HG03571 (cell line): ENCODE measurements around the gene PLVAP.

Source experiments
- ATAC-seq: cut with Tn5 transposase; IDR thresholded peaks from one replicate; pipeline ENCODE4 v1.9.1; 2021; ENCODE audit not compliant: unreplicated experiment

PLVAP gene

DNA sequence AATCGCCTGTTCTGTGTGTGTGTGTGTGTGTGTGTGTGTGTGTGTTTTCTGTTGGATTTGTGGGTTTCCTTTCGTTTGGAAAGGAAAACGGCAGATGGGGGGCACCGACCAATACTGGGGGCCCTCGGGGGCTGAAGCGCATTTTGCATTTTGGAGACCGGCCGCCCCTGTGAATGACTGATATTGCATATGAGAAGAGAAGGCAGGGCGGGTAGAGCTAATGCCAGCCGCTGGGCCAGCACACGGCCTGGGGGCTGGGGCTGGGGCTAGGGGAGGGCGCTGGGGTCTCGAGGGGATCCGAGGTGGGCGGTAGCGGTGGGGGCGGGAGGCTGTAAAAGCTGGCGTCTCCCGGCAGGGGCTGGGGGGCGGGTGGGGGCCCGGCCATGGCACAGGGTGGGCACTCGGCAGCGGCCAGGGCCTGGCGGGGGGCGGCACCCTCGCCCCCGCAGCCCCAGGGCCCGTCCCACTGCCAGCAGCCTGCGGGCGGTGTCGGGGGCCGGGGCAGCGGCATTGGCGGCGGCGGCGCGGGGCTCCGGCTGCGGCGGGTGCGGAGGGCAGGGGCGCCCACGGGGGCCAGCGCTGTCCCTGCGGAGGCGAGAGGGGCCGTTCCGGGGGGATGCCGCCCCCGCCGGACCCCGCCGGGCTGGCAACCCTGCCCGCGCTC, 53.7 kb downstream of the PLVAP start:
- no peak for ATAC-seq

DNA sequence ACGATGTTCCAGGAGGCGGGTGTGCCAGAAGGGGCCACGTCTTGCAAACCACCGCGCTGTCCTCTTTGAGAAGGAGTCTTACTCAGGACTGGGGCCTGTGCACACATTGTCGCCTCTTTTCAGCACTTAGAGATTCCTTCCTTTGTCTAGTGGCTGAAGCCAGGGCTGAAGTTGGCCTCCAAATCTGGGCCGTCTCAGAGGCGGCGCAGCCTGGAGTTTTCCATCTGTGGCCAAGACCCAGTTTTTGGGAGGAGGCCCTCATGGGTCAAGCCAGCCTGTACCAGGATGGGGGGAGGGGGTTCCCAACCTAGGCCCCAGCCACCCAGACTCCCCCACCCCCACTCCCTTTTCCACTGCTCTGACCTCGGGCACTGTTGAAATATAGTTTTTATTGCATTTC, 54.3 kb downstream of the PLVAP start:
- ATAC-seq = no peak

DNA sequence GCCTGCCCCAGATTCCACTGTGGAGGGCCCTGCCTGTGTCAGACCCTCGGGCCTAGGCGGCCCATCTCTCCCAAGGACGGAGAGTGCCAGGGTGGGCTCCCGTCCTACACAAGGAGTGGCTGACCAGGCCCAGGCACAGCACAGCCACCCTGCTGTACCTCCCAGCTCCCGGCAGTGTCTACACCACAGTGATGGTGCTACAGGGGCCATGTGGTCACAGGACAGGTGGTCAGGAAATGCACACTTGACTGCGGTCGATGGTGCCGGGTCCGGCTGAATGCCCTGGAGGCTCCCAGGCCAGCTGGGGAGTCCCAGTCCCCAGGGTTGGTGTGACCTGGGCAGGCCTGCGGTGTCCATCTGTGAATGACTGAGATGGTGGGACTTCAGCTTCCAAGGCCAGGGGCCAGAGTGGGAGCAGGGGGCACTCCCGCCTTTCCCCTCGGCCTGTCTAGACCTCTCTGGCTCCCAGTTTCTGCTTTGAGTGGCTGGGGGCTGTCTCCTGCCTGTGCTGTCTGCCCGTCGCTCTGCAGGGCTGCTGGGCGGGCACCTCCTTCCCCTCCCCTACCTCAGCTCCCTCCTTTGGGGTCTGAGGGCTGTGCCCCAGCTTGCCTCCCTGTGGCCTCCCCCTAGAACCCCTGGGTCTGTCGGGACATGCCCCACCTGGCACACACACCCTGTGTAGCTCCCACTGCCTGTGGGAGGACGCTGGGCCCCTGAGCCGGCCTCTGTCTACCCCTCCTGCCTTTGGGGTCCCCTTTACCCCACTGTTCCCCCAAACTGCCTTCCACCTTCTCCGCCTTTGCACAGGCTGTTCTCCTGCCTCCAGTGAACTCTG, 55.3 kb downstream of the PLVAP start:
- no peak for ATAC-seq

DNA sequence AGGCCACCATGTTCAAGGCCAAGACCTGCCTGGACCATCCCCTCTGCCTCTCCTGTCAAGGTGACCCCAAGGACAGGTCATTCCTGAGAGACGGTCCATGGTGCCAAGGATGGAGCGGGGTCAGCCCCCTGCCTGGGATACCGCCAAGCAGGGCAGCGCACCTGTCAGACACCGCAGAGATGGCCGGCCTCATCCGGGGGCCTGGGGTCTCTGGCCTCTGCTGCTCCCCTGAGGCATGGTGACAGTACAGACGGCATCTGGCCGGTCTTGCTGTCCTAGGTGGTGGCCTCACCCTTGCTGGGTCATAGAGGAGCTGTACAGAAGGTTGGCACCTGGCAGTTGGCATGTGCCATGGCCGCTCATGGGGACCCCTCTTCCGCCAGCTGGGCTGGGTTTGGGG, 56.7 kb downstream of the PLVAP start:
- no peak for ATAC-seq

DNA sequence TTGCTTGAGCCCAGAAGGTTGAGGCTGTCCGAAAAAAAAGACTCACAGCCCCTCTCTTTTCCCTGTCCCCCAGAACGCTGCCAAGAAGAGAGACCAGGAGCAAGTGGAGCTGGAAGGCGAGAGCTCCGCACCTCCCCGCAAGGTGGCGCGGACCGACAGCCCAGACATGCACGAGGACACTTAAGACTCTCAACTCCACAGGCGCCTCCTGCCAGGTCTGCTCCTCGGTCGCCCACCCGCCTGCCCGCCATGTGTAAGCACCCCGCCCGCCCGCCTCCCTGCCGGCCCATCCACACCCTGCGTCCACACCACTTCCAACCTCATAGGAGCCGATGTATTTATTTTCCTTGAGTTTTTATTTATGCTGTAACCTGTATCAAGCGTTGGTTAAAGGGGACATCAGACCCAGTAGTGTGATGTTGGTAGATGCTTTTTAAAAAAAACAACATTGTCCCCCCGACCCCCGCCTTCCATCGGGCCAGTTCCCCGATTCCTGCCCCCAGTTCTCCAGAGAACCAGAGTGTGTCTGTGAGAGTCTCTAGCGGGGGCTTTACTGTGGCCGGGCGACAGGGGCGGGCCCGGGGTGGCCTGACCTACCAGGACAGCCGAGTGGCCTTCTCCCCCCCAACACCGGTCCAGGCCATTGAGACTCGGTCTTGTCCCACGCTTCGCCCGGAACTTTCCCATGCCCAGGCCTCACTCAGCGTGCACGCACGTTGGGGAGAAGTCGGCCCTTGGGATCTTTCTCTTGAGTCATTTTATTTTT, 57.5 kb downstream of the PLVAP start:
- no peak for ATAC-seq

DNA sequence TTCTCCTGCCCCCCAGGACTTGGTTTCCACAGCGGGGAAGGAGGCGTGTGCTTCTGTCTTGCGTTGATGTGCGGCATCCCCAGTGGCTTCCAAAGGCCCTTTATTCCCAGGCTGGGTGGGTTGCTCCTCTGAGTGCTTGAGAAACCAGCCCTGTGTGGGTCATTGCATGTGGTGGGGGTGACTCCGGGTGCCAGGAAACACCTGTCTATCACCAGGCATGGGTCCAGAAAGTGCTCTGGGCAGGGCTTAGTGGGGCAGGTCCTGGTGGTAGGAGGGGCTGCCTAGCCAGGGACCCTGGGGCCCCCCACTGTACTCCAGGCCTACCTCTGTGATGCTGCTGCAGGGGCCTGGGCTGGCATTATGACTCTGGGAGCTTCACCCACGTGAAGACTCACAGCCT, 58.2 kb downstream of the PLVAP start:
- no peak for ATAC-seq

DNA sequence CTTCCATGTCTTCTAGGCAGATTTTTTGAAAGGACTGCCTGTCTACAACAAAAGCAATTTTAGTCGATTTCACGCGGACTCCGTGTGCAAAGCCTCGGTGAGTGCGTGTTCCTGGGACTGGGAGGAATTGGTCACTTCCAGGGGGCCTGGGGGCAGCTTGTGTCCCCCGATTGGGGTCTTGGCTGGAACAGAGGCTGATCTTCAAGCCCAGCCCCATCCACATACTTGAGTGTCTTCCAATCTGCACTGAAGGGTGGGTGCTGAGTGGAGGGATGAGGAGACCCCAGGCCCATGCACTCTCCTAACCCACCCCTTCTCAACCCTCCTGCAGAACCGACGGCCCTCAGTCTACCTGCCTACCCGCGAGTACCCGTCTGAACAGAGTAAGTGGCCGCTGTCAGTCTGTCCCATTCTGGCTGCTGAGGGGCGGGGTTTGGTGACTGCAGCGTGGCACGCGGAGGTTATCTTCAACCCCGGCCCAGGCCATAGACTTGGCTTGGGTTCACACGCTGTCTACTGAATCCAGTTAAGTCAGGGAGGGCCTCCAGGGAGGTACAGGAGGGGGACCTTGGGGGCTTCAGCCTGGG, 63.0 kb downstream of the PLVAP start:
- ATAC-seq = no peak

DNA sequence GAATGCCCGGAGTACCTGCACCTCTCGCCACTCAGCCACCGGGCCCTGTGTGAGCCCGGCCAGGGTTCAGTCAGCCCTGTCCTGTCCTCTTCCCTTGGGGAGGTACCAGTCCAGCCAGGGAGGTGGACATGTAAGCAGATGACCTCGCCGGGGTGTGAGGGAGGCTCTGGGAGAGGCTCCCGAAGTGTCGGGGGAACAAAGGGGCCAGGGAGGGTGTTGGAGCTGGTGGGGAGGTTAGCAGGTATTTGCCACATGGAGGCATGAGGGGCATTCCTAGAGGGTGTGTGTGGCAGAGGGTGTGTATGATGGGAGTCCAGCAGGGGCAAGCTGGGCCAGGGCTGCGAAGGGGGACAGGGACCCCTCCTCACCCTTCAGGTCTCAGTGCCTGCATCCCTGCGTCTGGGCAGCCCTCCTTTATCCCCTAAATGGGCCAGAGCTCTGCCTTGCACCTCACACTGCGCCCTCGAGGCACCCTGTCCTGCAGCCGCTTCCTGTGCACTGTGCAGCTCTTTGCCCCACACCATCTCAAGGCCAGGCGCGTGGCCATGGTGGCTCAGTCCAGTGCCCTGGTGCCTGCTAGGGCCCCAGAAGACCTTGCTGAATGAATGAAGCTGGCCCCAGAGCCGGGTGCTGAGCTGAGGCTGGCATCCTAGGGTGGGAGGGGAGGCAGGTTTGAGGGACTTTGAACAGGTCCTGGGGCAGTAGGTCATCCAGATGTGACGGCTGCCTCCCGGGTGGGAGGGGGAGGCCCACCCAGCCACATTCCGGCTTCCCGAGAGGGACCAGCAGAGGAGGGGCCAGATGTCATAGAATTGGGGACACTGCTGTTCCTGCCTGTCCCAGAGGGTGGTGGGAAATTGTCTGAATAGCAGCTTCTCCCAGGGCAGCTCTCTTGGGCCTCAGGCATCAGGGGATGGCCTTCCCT, 64.7 kb downstream of the PLVAP start:
- no peak for ATAC-seq

DNA sequence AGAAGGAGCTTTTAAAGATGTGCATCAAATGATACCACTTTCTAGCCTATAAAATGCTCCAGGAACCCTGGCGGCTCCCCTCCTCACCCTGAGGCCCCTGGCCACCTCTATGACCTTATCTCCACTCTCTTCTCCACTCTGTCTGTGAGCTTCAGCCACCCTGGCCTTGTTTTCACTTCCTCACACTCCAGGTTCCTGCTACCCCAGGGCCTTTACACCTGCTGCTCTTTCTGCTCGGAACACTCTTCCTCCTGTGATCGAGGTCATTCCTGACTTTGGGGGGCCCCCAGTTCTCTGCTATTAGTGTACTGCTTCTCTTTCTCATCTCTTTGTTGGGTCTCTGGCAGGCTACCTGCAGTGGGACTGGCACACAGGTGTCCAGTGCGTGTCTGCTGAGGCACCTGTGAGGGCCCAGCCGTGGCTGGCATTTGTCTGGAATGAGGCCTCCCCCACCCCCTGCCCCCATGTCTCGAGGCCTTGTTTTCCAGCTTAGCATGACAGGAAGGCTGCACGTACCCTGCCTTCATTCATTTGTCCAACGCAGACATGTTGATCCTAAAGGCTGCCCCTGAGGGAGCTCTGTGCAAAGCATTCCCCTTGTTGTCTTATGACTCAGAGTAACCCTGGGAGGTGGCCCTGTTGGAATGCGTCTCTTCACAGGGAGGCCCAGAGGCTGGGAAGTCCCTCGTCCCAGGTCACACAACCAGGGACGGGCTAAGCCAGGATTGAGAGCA, 65.5 kb downstream of the PLVAP start:
- ATAC-seq = no peak

DNA sequence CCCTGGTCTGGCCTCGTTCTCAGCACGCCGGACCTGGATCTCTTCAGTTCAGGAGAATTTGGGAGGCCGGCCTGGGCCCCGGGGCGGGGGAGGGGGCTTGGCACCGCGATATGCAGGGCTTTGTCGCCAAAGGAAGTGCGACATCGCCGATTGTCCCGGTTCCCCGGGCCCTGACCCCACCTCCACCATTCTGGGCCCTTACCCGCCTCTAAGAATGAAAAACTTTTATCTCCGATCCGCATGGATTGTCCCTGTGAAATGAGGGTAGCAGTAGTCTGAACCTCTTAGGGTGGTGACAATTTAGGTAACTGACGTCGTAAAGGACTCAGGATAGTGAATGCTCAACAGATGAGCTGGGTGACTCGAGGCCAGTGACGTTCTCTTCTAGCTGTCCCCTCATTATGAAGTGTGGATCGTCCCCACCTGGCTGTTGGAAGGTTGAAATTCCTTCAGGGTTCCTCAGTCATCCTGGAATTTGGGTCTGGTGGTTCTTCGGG, 67.1 kb downstream of the PLVAP start:
- no peak for ATAC-seq

DNA sequence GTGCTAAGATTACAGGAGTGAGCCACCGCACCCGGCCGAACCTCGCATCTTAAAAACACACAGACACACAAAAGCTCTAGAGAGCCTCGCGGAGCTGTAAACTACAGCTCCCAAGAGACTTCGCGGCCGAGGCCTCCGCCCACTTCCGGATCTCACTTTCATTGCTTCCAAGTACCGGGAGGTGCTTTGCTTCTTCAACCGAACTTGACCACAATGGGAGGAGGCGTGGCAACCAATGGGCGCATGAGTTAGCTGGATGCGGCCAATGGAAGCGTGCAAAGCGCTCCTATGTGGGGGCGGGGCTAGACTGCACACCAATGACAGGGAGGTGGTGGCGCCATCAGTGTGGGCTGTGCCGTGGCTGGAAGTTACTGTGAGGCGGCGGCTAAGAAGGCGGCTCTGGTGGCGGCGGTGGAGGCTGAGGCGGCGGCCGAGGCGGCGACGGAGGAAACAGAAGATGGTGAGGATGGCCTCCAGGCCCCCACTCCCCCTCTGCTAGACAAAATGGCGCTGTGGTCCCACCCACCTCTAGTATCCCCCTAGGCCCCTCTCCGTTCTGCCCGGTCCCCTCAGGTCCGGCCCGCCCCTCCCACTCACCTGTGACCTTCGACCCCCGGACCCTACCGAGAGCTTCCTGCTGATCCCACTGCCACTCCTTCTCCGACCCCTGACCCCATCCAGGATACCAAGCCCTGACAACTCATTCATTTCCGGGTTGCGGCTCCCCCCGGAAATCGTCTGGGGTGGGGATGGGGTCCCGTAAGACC, 67.8 kb downstream of the PLVAP start, which contains the start of gene DDA1:
DDA1 (plus strand) TSS at position 366 of the 767 bp plus-strand sequence; CDS start at position 458, 92 bp downstream.
- ATAC-seq = peak; percentile 48

DNA sequence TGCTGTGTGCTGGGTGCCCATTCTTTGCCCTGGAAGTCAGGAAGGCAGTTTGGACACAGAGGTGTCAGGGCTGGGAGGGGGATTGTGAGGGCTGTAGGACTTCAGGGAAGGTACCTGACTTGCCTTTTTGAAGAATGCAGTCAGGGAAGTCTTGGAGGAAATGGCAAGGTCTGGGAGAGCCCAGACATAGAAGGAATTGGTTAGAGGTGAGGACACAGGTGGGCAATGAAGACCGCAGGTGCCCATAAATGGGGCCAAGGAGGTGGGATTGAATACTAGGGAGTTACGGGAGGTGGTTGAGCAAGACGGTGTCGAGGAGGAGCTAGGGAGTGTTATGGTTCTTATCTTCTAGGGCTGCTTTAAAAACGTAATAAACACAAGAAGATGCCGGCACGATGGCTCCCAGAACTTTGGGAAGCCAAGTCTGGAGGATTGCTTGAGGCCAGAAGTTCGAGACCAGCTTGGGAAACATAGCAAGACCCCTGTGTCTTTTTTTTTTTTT, 69.2 kb downstream of the PLVAP start:
- no peak for ATAC-seq

DNA sequence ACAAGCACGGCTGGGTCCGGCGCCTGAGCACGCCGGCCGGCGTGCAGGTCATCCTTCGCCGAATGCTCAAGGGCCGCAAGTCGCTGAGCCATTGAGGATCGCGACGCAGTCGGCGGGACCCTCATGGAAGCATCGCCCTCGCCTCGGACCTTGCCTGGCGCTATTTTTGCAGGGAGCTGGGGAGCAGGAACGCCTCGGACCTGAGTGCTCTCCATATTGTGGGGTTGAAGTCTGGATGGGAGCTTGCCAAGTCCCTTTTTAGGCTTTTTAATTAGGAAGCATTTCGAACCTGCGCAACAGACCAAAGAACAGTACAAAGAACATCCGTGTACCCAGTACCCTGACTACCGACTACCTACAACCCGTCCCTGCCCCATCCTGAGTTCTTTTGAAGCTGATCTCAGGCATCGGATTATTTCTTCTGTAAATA, 70.8 kb downstream of the PLVAP start:
- ATAC-seq = no peak

DNA sequence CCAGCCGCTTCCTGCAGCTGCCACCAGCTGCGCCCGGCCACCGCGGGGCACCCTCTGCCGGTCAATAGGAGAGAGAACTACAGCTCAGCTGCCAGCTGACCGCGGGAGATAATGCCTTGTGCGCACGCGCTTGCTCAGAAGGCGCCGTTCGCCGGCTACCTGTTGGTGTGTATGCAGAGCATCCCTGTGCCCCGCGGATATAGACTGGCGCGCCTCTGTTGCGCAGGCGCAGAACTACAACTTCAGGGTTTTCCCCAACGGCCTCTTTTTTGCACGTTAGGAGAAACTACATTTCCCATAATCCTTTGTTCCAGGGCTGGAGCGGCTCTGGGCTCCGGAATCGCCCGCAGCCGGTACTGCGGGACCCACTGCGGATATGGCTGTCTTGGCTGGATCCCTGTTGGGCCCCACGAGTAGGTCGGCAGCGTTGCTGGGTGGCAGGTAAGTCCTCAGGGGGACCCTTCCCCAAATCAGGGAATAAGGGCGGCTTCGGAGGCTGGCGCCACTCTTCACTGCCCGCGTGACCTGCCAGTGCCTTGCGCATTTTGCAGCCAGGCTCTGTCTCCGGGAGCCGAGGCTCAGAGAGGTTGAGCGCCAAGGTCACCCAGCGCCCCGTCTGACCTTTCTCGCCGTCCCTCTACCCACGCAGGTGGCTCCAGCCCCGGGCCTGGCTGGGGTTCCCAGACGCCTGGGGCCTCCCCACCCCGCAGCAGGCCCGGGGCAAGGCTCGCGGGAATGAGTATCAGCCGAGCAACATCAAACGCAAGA, 71.4 kb downstream of the PLVAP start, which contains the start of gene MRPL34:
MRPL34 (plus strand) TSS at position 356 of the 768 bp plus-strand sequence; CDS start at position 377, 21 bp downstream.
- ATAC-seq = peak; percentile 62

DNA sequence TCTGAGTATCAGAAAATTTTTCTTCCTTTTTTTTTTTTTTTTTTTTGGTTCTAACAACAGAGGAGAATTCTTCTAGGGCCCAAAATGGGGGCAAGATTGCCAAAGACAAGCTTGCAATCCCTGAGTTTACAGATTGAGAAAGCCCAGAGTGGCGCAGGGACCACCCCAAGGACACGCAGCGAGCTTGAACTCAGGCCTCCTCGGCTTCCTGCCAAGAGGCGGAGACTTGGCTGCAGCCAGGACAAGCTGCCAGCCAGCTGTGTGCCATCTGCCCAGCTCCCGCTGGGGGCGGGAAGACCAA, 72.0 kb downstream of the PLVAP start:
- no peak for ATAC-seq

DNA sequence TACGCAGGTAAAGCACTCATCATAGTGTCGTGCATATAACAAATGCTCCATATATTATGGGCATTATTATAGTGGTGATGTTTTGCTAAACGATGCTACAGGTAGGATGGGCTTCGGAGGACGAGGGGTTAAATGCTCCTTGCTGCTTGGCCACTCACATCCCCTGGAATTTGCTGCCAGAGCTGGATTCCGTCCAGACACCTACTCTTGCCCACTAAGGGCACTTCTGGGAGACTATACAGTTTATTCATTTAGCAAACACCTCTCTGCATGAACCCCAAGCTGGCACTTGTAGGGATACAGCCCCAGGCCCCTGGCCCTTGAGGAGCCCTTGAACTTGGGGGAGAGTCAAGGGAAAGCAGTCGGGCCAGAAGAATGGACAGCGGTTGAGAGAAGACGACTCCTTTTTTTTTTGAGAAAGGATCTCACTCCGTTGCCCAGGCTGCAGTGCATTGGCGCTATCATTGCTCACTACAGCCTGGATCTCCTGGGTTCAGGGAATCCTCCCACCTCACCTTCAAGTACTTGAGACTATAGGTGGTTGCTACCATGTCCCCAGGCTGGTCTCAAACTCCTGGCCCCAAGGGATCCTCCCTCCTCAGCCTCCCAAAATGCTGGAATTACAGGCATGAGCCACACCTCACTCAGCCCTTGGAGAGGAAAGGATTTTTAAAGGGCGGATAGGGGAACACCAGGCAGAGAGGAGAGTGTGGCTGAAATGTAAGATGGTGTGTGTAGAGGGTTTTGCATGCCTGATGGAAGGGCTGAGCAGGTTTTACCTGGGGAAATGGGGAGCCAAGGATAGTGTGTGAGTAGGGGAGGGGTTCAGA, 72.5 kb downstream of the PLVAP start:
- no peak for ATAC-seq

DNA sequence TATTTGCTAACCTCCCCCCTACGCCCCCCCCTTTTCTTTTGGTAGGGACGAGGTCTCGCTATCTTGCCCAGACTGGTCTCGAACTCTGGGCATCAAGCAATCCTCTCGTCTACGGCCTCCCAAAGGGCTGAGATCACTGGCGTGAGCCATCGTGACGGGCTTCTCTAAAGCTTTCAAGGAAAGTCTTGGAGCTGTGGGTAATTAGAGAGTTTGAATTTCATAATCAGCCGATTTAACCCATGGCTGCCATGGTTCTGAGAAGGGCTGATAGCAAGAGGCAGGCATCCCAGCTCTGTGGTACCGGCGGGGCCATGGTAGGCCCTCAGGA, 73.2 kb downstream of the PLVAP start:
- no peak for ATAC-seq
